DMS 273 (cell line): ENCODE results near the gene PALM2AKAP2.

Source experiments
- DNase-seq: peaks from one replicate; lab custom pipeline; 2025; ENCODE audit not compliant: unreplicated experiment; lab: John Stamatoyannopoulos, UW

Gene PALM2AKAP2

DNA sequence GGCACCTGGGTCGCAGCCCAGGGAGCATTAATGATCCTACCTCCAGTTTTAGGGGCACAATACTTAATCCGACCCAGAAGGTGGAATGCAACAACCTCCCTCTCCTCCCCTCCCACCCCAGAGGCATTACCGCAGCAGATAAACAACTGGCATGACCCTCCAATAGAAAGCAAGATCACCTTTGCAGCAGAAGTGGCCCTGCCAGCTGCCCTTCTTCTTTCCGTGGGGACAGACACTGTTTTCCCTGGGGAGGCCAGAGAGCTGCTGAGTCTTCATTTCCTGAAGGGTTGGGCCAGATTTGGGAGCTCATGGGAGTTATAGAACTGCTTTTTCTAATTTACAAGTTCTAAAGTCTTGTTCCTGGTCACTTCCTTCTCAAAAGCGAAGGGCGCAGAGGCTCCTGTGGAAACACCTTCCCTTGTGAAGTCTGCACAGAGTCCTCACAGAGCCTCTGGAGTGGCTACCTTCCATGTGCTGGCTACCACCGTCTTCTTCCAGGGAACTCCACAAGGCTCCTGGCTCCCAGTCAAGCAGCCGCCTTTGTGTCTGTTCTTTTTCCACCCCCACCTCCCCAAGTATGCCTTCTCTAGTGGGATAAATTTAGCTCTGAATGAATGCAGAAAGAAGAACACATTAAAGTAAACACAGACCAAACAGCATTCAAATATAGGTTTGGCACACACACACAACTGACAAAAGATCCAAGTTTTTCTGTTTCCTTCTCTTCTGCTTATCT, 8.0 kb upstream of the PALM2AKAP2 start:
- no peak for DNase-seq

DNA sequence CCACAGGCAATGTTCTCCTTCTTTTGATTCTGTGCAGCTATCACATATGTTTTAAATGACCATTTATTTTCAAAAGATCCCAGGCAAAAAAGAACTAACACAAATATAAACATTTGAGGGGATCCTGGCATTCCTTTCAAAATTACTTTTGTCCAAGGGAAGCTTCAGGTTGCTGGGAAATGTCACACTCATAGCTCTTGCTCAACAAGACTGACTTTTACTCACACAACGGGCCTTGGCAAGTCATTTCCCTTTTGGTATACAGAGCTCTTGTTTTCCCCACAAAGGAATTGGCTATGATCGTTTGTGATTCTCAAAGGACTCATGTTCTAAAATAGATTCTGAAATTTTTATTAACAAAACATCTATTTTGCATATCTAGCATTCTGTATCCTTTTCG, 4.5 kb upstream of the PALM2AKAP2 start:
- no peak for DNase-seq

DNA sequence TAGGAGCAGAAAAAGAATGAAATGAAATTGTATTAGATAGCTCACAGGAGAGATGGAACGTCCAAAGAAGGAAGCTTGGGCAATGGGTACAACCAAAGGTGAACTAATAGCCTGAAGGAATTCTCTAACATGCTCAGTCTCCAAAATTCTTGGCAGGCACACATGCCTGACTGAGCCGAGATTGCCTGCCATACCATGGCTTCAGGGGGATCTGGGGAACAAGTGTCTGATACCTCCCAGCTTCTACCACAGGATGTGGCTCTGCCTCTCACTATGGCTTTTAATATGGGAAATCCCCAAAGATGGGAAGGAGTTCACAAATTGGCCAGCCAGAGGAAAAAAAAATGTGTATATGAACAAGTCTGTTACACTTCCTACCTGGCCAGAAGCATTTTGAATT, 3.6 kb upstream of the PALM2AKAP2 start:
- no peak for DNase-seq

DNA sequence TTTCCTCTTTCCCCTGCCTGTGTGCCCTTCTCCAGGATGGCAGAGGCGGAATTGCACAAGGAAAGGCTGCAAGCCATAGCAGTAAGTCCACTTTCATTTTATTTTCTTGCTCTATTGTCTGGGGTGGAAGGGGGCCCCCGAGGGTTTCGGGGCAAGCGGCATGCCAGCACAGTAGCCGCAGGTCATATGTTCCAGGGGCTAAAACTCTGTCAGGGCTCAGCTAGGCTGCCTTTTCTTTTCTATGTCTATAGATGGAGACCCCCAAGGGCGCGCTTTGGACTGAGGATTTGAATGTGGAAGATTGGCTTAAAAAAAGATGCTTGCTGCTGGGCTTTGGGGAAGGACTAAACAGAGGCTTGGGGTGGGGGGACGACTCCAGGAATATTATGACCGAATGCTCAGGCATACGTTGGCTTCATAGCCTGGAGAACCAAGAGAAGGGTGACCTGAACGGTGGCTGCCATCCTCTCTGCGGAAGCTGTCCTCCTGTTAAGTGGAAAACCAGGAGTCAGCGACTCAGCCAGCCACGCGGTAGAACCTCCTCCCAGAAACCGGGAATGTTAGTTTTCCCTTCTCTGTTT, 545 bp downstream of the PALM2AKAP2 start:
- peak; percentile 66 for DNase-seq

DNA sequence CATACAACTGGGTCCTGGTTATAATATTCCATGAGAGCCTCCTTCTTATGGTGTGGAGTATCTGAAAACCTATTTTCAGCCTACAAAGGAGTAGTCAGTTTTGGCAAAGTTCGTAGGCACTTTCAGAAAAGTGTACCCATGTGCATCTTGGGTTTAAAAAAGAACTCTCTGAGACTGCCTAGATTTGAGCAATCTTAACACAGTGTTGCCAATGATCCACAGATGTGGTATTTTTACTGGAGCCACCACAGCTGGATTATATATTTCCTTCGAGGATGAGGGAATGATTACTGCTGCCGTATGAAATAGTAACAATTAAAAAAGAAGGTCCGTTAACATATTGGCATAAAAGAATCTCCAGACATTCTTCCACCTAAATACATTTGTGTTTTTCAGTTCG, 1.1 kb downstream of the PALM2AKAP2 start:
- DNase-seq: no peak

DNA sequence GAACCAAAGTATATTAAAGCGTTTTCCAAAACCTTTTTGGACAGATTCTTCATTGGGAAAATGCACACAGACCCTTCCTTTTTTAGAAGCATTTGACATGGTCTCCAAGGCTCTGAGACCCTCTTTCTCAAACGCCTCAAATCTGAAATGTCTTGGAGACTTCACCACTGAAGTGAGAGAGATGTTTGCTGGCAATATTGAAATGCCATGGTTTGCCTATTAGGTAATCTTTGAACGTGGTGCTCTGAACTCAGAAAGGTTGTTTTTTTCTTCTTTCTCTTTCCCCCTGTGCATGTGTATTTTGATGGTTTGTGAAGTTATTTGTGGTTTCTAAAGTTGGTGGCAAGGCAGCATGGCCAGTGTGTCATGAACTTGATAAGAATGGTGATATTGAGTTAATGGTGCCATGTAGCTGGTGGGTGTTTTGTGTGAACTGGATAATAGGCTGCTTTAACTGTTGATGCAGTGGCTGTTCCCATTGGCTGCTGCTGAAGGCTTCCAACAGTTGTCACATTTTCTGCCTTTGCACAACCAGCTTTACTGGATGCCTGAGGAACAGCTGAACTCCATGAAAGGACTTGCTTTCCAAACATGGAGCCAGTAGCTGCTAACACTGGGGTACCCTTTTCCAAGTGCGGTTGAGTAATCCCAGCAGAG, 1.7 kb downstream of the PALM2AKAP2 start:
- DNase-seq: peak; percentile 40

DNA sequence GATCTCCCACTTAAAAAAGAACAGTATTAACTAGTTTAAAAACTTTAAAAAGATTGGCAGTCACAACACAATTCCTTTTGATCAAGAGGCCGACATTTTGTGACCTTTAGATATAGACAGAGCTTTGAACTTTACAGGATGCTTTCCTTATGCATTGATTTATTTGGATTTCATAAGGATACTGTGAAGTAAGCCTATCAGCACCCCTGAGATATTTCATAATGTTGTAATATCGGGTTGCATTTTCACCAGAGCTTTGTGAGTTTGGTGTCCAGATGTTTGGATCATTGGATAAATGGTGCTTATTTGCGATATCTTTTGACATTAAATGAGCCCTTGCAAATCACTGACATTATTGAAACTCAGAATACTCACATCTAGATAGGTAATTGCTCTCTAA, 7.7 kb downstream of the PALM2AKAP2 start:
- no peak for DNase-seq

DNA sequence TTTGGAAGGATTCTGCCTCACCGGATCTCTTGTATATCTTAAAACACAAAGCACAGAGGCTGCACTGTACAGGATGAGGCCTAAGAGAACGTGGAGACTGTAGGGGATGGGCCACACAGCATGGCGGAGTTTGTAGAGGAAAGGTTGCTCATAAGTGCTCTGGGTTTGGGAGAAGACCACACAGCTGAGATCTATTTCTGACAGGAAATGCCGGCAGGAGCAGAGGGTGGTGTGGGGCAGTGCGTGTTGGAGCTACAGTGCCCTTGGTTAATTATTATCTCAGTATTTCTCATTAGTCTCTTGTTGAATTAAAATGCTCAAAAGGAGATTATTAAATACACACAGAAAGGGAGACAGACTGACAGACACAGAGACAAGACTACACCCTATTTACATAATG, 9.6 kb downstream of the PALM2AKAP2 start:
- DNase-seq: no peak

DNA sequence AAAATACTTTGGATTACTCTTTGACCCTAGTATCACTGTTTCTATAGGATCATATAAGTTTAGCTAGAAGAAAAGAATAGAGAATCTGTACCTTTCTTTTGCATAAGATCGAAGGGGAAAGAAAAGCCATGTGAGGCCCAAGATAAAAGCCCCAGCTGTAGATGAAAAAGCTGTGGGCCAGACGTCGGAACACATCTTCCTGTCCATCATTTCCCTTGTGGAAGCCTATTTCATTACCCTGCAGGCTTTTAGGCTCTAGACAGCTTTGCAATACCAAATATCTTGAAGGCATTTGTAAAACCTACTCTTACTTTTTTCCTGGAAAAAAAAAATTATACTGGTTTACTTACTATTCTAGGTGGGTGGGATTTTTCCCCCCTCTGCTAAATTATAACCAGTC, 10.0 kb downstream of the PALM2AKAP2 start:
- DNase-seq: no peak

DNA sequence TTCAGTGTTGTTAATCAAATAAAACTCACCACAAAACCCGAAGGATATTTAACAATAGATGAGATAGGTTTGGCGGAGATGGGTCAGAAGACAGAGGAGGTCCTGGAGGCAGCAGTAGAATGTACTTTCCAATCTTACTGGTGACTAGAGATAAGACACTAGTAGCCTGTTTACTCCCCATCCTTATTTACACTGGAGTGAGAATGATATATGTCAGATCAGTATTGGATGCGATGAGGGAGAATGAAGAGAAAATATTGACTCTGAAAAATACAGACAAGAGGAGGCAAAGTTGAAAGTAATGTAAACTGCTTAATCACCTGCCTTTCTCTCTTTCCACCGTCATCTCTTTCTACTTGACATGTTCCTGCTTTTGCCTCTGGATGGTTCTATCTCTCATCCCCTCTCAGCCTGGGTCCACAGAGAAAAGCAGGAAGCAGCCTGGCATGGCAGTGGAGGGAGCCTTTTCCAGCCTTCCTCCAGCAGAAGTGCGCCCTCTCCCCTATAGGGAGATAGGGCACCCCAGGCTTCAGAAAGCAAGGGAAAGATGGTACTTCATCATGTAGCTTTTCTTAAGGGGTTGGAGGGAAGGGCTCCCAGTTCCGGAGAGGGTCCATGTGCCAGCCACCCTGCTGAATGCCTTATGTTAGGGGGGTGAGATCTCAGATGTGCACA, 11.1 kb downstream of the PALM2AKAP2 start:
- DNase-seq: no peak

DNA sequence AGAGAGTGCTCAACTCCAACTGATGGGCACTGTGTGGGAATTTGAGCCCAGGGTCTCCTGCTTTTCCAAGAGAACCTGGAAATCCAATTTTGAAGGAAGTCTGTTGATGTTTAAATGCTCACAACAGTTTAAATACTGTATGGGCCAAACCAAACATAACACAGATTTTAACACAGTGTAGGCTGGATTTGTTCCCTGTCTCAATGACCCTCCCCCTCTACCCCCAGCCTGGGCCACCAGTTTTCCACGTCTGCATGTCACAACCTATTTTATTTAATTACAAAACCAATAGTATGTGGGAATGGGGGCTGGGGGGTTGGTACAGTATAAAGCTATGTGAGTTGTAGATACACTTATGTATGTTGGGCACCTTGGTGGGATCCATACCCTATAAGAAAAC, 11.7 kb downstream of the PALM2AKAP2 start:
- DNase-seq: no peak

DNA sequence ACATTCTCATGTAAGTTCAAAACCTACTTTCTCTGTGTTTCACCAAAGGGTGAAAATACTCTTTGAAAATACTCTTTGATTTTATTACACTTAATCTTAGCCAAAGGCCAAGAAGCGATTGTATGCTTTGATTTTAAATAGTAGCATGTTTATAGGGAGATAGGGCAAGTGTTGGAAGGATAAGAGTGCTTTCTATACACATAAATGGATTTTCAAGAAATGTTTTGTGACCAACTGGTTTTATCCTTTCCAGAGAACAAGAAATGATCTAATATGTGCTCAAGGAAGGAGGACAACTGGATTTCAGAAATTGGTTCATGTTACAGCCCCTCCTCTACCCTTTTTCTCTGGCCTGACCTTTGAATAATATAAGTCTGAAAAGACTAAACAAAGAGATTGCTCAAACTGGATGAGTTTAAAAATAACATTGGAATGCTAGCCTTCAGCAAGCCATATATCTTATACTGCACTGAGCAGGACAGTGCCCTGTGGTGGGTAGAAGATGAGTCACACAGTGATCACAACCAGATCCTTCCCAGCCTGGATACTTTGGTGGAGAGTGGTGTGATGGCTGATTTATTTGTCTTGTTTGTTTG, 13.1 kb downstream of the PALM2AKAP2 start:
- no peak for DNase-seq

DNA sequence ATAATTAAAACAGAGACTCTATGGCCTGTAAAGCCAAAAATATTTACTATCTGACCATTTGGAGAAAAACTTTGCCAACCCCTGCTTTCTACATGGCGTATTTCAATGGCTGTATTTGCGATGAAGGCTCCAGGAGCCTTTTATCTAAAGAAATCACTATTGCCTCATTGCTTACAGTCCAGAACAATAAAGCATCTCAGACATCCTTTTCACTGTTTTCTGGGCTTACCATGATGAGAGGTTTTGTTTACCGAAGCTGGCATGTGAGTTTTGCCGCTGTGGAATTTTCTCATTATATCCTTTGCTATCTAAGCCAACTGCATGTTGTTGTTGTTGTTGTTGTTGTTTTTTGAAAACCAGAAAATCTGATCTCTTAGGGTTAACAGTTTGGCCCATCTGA, 13.9 kb downstream of the PALM2AKAP2 start:
- DNase-seq: no peak

DNA sequence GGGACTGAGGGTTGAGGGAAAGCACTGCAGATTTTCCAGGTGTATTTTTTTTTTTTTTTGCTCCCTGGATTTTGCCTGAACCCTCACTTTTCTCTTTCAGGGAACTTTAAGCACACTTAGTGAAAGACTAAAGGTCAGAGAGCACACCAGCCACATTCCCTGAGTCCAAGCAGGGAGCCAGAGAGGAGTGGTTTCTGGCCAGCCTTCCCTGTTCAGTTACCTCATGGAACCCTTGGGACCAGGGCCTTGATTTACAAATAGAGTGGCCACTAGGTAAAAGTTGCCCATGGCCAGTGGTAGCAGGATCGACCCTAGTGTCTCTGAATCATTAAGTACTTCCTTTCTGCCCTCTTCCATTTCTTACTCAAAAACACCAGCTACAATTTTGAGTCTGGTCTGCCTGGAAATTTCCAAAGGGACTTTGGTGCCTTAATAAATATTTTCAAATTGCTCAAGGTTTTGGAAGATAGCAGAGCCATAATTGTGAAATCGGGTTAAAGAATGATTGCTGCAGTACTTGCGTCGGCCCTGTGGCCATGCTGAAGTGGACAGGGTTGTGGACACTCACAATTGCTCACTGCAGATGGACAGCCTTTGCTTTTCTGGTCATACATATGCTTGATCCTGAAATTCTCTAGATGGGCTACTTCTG, 14.5 kb downstream of the PALM2AKAP2 start:
- DNase-seq: no peak

DNA sequence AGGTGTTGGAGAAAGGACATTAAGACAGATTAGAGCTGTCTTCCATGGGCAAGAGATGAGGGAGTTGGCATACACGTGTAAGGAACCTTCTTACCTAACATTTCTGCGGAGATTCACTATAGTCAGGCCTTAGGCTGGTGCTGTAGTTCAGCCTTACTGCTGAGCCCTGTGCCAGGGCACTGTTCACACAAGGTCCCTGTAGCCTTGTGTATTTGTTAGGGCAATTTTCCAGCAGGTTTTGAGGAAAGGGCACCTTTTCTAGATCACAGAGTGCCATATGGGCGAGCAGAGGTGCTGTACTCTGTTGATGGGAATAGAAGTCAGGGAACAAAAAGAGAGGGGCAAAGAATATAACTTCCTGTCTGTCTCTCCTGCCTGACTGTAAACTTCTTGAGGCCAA, 15.6 kb downstream of the PALM2AKAP2 start:
- no peak for DNase-seq

DNA sequence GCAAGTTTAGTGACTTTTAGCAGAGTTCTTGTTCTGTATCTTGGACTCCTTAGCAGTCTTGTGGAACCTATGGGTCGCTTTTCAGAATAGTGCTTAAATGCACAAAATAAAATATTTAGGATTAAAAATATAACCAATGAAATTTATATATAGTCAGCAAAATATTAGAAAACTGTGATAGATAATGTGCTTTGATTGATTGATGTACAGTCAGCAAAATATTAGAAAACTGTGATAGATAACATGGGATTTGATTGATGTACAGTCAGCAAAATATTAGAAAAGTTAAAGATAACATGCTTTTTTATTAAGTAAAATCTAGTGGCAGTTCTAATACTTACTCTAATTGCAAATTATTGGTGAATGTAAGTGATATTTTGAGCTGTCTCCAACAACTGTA, 16.1 kb downstream of the PALM2AKAP2 start:
- DNase-seq: no peak

DNA sequence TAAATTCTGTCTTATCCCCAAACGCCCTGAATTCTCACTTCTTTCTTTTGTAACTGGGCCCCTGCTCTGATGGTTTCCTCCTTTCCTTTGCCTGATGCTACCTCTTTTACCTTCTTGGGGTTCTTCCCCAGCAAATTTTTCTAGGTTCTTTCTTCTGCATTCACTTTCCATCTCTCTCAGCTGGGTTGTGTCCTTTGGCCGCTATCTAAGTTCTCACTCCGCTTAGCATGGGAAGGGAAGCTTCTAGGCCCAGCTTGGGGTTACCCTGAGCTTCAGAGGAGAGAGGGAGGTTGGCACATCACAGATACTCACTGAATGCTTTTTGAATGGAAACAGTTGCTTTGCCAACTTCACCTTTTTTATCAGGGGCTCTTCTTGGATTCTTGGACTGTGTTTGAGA, 17.0 kb downstream of the PALM2AKAP2 start:
- no peak for DNase-seq

DNA sequence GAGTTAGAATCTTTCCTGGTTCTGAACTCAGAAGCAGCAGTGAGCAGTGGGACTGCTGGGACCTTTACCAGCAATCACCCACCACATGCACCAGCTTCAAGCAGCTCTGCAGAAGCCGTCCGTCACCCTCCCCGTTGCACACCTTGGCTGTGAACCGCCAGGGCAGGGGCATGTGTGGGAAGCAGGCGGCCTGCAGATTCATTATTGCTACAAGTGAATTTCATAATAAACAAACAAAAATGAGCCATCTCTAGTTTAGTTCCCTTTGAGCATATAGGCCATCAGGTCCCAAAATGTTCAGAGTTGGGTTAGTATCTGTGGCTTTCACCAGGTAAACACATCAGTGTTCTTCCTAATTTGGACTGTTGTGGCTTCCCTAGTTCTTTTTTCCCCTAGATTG, 17.5 kb downstream of the PALM2AKAP2 start:
- DNase-seq: no peak

DNA sequence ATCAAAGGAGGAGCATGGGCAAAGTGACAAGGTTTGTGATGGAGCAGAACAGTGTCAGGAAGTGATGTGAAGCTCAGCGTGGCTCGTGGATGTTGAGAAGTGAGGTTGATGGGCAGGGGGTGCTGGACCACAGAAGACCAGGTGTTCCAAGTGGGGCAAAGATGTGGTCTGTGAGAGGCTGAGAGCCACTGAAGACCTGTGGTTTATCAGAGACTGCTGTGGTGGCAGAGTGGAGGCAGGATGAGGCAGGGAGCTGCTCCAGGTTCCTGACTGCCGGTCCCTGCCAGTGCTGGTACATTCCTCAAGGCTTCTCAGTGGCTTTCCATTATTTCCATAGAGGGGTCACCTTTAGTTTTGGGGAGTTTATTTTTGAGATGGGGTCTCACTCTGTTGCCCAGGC, 19.1 kb downstream of the PALM2AKAP2 start:
- no peak for DNase-seq

DNA sequence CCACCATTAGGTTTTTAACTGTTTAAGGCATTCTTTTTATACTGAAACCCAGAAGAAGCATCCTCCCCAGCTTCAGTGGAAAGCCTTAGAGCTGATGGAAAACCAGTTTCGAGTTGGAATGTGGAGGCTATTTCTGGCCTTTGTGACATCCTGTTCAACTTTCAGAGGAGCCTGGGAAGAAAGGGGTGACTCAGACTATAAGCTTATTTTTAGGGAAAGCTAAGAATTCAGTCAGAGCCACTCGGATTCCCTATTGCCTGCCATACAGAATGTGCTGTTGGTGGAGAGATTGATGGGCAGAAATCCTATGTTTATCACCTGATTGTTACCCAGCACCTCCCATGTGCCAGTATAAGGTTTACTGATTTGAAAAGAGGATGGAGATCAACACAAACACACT, 19.8 kb downstream of the PALM2AKAP2 start:
- no peak for DNase-seq

DNA sequence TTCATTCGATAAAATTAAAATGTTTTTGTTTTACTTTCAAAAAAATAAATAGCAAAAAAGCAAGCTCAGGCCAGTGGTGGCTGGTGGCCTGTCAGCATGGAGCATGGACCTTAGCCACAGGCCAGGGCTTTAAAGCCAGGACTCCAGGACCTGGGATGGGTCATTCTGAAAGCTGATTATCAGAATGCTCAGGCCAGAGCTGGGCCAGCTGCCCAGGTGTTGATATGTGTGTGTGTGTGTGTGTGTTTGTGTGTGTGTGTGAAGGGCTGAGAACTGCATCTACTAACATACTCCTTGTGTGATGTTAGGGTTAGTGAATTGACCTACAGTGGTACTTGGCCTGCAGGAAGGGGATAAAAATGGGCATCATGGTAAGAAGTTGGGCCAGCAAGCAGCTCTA, 21.5 kb downstream of the PALM2AKAP2 start:
- no peak for DNase-seq
